HepG2 (cell line): ENCODE data around the gene CIROP. TPM values are rescaled to one million over a fixed set of nuclear protein-coding genes. Genes with fewer than 3 reads are reported as not detected.
A peak's percentile ranks its signal among the peaks of the same experiment; 100 is the strongest.

ENCODE experiments used
- HNRNPK ChIP-seq: fragments of 200-400 bp; formaldehyde crosslinking; IDR thresholded peaks from 2 replicates; pipeline ENCODE4 v1.6.1; 2018; ENCODE audit warnings: low read length, low read depth, moderate library complexity, mild to moderate bottlenecking; ENCODE audit not compliant: poor library complexity, severe bottlenecking
- KDM2A ChIP-seq: sonication (generic); formaldehyde crosslinking; IDR thresholded peaks from 2 replicates; pipeline ENCODE4 v1.4.0; 2020; ENCODE audit warnings: low read depth, missing genetic modification reagents, borderline replicate concordance
- ZBTB40 ChIP-seq, 2 experiments: fragments of 450-650 bp in 1 of 2; sonication (generic) in 1 of 2; formaldehyde crosslinking in 1 of 2; IDR thresholded peaks; 2 replicates each; pipeline versions ENCODE4 v1.6.1 to v1.8.0; 2016 to 2022; ENCODE audit warnings: antibody characterized with exemption in 1 of 2, mild to moderate bottlenecking in 1 of 2, missing genetic modification reagents in 1 of 2
- ZFP1 ChIP-seq: IDR thresholded peaks from 2 replicates; pipeline ENCODE4 v1.6.1; 2016
- ZFY ChIP-seq: sonication (generic); formaldehyde crosslinking; IDR thresholded peaks from 2 replicates; pipeline ENCODE4 v1.4.0; 2020; ENCODE audit warnings: missing genetic modification reagents
- ZNF34 ChIP-seq: sonication (generic); formaldehyde crosslinking; IDR thresholded peaks from 2 replicates; pipeline ENCODE4 v1.4.0; 2020; ENCODE audit warnings: mild to moderate bottlenecking, missing genetic modification reagents, borderline replicate concordance
- ZNF354B ChIP-seq: sonication (generic); formaldehyde crosslinking; IDR thresholded peaks from 2 replicates; pipeline ENCODE4 v1.8.0; 2022; ENCODE audit warnings: mild to moderate bottlenecking, missing genetic modification reagents
- ZNF770 ChIP-seq: sonication (generic); formaldehyde crosslinking; IDR thresholded peaks from 2 replicates; pipeline ENCODE4 v1.5.0; 2020; ENCODE audit warnings: mild to moderate bottlenecking, missing genetic modification reagents
- ZNF788 ChIP-seq: sonication (generic); formaldehyde crosslinking; IDR thresholded peaks from 2 replicates; pipeline ENCODE4 v1.5.0; 2020; ENCODE audit warnings: mild to moderate bottlenecking, missing genetic modification reagents, borderline replicate concordance
- ZNF839 ChIP-seq: sonication (generic); formaldehyde crosslinking; IDR thresholded peaks from 2 replicates; pipeline ENCODE4 v1.4.0; 2020; ENCODE audit warnings: missing genetic modification reagents, mild to moderate bottlenecking, borderline replicate concordance
- polyA plus RNA-seq, 8 experiments: library from polyadenylated mRNA; depleted of rRNA in 3 of 8; stranded (reverse) in 7 of 8; unstranded in 1 of 8; fragments of >200 nt; fragmentation: Illumina TruSeq in 4 of 8; extraction: Trizol in 4 of 8; gene quantifications; 2 replicates each; pipeline versions ENCODE4 v1.2.1 to v1.2.3, GENCODE V29; 2011 to 2016; ENCODE audit warnings: low read depth in 4 of 8, missing spikeins in 1 of 8, mixed read lengths in 1 of 8; ENCODE audit not compliant: insufficient read depth in 1 of 8
- total RNA-seq, 5 experiments: library from RNA; depleted of rRNA; stranded (reverse); fragments of >200 nt; fragmentation: Illumina TruSeq; extraction: Trizol; gene quantifications; 2 replicates each; pipeline ENCODE4 v1.2.3, GENCODE V29; 2016; ENCODE audit warnings: low read depth in 1 of 5

The CIROP gene
- total and polyA plus RNA-seq, 2 of the 13 experiments (the other 11 are each of a cell fraction or from before 2014, with no cell fraction given), result 0.07 TPM; not detected in 1

GRCh38 chr14:23104591-23105347 lies at the start of gene CIROP (continued):
- TF ChIP-seq ZNF34 (CRISPR knock-in tag) (no peak), ZNF839 (CRISPR knock-in tag) (no peak), KDM2A (CRISPR knock-in tag) (no peak), HNRNPK (peak; percentile 79), ZBTB40 (IDR thresholded peaks at IDR 0.05) (no peak), ZBTB40 (CRISPR knock-in tag; IDR thresholded peaks at IDR 0.05) (no peak), ZNF354B (CRISPR knock-in tag) (no peak), ZFP1 (CRISPR knock-in tag) (no peak), ZNF770 (peak; percentile 98), ZNF788 (CRISPR knock-in tag) (no peak), ZFY (CRISPR knock-in tag) (0 out of 2 replicates have a peak, but pooled peaks have one; percentile 7)
